H1 (cell line): ENCODE results near the gene RUNX1. TPM values are rescaled to one million over a fixed set of nuclear protein-coding genes. Genes with fewer than 3 reads are reported as not detected.

ENCODE experiments used
- CREB1 ChIP-seq: IDR thresholded peaks from 2 replicates; pipeline ENCODE4 v1.6.1; 2012; ENCODE audit warnings: inconsistent platforms
- POU5F1 ChIP-seq: IDR thresholded peaks from 2 replicates; pipeline ENCODE4 v1.6.1; 2011; ENCODE audit warnings: low read depth, mild to moderate bottlenecking, low read length, moderate library complexity
- polyA plus RNA-seq, 7 experiments: library from polyadenylated mRNA; depleted of rRNA in 3 of 7; stranded (reverse) in 5 of 7; unstranded in 2 of 7; fragments of >200 nt in 5 of 7; fragments of 200-250 nt in 2 of 7; gene quantifications; 1 replicate in 5 of 7; 2 replicates in 1 of 7; 4 replicates in 1 of 7; pipeline versions ENCODE4 v1.2.1 to v1.2.3, GENCODE V29; 2011 to 2013; ENCODE audit warnings: missing spikeins in 2 of 7, mixed read lengths in 2 of 7
- total RNA-seq: library from RNA; stranded (reverse); fragmentation: NEBNext Ultra II Directional; extraction: Animal tissue kit (Norgen Biotek cat#: 25700); gene quantifications from 2 replicates; pipeline ENCODE4 v1.2.1, GENCODE V29; 2021

RUNX1 gene
- total and polyA plus RNA-seq, 2 of the 8 experiments (the other 6 are each of a cell fraction or from before 2014, with no cell fraction given) = 0.20 to 0.60 TPM

- no peak for TF ChIP-seq POU5F1
- no peak for TF ChIP-seq CREB1
Measured at GRCh38 chr21:35005077-35005476, 44.0 kb downstream of the RUNX1 start (continued).
